Esophagus squamous epithelium (tissue), 5 donors: ENCODE results near the gene CCDC28A. TPM values are rescaled to one million over a fixed set of nuclear protein-coding genes. Genes with fewer than 3 reads are reported as not detected.

Source experiments
- DNase-seq: peaks from one replicate; lab custom pipeline; 2025; lab: John Stamatoyannopoulos, UW
- H3K27ac ChIP-seq, 4 donors: fragments of 200-600 bp; sonication (generic); one replicate each; pipeline ENCODE4 v1.5.1; 2016 to 2019; ENCODE audit warnings: mild to moderate bottlenecking in 1 of 4
- H3K27me3 ChIP-seq, 4 donors: fragments of 200-600 bp; sonication (generic); 1 replicate in 3 of 4; 2 replicates in 1 of 4; pipeline versions ENCODE4 v1.5.1 to v1.6.0; 2017 to 2021; ENCODE audit warnings: antibody characterized with exemption in 1 of 4
- H3K36me3 ChIP-seq, 3 donors: fragments of 200-600 bp; sonication (generic); one replicate each; pipeline ENCODE4 v1.5.1; 2016 to 2019
- H3K4me1 ChIP-seq, 3 donors: fragments of 200-600 bp; sonication (generic); one replicate each; pipeline ENCODE4 v1.5.1; 2017 to 2019
- H3K4me3 ChIP-seq, 4 donors: fragments of 200-600 bp; sonication (generic); 1 replicate in 3 of 4; 2 replicates in 1 of 4; pipeline ENCODE4 v1.5.1; 2016 to 2019; ENCODE audit warnings: mild to moderate bottlenecking in 2 of 4, moderate library complexity in 1 of 4
- H3K9me3 ChIP-seq, 3 donors: fragments of 200-600 bp; sonication (generic); one replicate each; pipeline ENCODE4 v1.5.1; 2016 to 2019
- POLR2A ChIP-seq, 4 donors: fragments of 450-650 bp; IDR thresholded peaks; one replicate each; pipeline ENCODE4 v1.6.1; 2017; ENCODE audit warnings: antibody characterized with exemption in 4 of 4, mild to moderate bottlenecking in 4 of 4, moderate library complexity in 3 of 4
- WGBS, 2 donors: methylation state at CpG; one replicate each; pipeline ENCODE4 v1.1.5; 2018; 5-methylcytosine and 5-hydroxymethylcytosine counted together
- intact Hi-C: fragments of 100-400 bp; cut with DNase I; formaldehyde crosslinking; loops from one replicate; pipeline ENCODE4 v1.15.0; 2022
- total RNA-seq, 4 donors: library from RNA; depleted of rRNA; stranded (reverse); fragments of >200 nt; gene quantifications; one replicate each; pipeline ENCODE4 v1.1.0, GENCODE V29; 2016
- TF ChIP-seq, protein P1 (sequence below), 6 experiments: fragments of 450-650 bp in 4 of 6; fragments of 200-600 bp in 2 of 6; sonication (generic) in 2 of 6; IDR thresholded peaks; one replicate each; pipeline ENCODE4 v1.5.1; 2016 to 2019; ENCODE audit warnings: antibody characterized with exemption in 6 of 6, mild to moderate bottlenecking in 4 of 6, moderate library complexity in 4 of 6
- donor health status: DM: yes; HTN: yes; CAD: no.

CCDC28A gene
- total RNA-seq, 4 donors from 2014 or later, result 3.9 to 18.9 (median 9.5) TPM

DNA sequence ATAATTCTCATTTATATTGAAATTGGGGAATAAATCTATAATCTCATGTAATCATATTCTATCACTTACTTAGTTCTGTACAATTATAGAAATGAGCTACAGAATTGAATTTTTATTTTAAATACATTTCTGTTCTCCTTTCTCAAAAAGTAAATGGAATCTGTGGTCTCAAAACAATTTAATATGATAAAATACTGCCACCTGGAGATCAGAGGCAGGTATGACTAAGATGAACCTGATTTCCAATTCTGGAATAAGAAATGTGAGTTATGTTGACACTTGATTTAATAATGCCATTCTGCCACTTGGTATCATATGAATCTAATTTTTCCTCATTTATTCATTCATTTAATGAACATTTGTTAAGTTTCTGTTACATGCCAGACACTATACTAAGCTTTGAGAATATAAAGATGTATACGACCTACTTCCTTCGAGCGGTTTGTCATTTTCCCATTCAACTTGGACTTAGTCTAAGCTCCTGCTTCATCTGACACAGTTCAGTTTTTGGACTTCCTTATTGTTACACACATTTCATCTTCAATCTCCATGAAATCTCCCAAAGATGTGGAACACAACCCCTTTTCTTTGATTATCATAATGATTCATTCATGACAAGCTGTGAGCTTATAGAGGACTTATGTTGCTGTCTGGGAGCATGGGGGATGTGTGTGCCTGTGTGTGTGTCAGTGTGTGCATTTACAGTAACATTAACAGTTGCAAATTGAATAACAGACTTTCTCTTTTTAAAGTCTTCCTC is 7.5 kb upstream of the CCDC28A start:
- H3K27me3 ChIP-seq, result no peaks in the 10 kb centered on the region
- no peak overlapping the region for H3K4me3 ChIP-seq
- TF ChIP-seq, protein P1, sequence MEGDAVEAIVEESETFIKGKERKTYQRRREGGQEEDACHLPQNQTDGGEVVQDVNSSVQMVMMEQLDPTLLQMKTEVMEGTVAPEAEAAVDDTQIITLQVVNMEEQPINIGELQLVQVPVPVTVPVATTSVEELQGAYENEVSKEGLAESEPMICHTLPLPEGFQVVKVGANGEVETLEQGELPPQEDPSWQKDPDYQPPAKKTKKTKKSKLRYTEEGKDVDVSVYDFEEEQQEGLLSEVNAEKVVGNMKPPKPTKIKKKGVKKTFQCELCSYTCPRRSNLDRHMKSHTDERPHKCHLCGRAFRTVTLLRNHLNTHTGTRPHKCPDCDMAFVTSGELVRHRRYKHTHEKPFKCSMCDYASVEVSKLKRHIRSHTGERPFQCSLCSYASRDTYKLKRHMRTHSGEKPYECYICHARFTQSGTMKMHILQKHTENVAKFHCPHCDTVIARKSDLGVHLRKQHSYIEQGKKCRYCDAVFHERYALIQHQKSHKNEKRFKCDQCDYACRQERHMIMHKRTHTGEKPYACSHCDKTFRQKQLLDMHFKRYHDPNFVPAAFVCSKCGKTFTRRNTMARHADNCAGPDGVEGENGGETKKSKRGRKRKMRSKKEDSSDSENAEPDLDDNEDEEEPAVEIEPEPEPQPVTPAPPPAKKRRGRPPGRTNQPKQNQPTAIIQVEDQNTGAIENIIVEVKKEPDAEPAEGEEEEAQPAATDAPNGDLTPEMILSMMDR (IDR thresholded peaks at IDR 0.05), result peak; percentile 27 to 83 (median 64)
- no peak for TF ChIP-seq POLR2A (IDR thresholded peaks at IDR 0.05)
- WGBS, 2 donors, result 88 to 89% methylated on average over 3 of the region's 3 CpGs
- H3K36me3 ChIP-seq, result no peaks in the 10 kb centered on the region
- H3K4me1 ChIP-seq, result no peaks in the 10 kb centered on the region
- no peak overlapping the region for H3K27ac ChIP-seq
- intact Hi-C loops, result loop anchor here (5.0 to 10.0 kb wide), 3 partner anchors 71 to 651 kb away; no protein-coding TSS in a partner anchor
- DNase-seq, result no peak
- H3K9me3 ChIP-seq, result no peaks in the 10 kb centered on the region

- H3K27me3 ChIP-seq, result no peaks in the 10 kb centered on the region
- DNase-seq, result no peak
- no peaks in the 10 kb centered on the region for H3K9me3 ChIP-seq
- 47 to 75% methylated on average over 6 of the region's 6 CpGs for WGBS, 2 donors
- H3K4me1 ChIP-seq, result peaks cover 6 to 13% (median 7%) of the 10 kb centered on the region in 3 donors
- H3K4me3 ChIP-seq, result no peak overlapping the region
- H3K27ac ChIP-seq, result no peak overlapping the region
- H3K36me3 ChIP-seq, result no peaks in the 10 kb centered on the region
- intact Hi-C loops, result loop anchor here (5.0 to 10.0 kb wide), 3 partner anchors 74 to 654 kb away; no protein-coding TSS in a partner anchor
- TF ChIP-seq, protein P1 (IDR thresholded peaks at IDR 0.05), result no peak
- TF ChIP-seq POLR2A (IDR thresholded peaks at IDR 0.05), result no peak
Measured at GRCh38 chr6:138769102-138769676, 4.4 kb upstream of the CCDC28A start.

DNA sequence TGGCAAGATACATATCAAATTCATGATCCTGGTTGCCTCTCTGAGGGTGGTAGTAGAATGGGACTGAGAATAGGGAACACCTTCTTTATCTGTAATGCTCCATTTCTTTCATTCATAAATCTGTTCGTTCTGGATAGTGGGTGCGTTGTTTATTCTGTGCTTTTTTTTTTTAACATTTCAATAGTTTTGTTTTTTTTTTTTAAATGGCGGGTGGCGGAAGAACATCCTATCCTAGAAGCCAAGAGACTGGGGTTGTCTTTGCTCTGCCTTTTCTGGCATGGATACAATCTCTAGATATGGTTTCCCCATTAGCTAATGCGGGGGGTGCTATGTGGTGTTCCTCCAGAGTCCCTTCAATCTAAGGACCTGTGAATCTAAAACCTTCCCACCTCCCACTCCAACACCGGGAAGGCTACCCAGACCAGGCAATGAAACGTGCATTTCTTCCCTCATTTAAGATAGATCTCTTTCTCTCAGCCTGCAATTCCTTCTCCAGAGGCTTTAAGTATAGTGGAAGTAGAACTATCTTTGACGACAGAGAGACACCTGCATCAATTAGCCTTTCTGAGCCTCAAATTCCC is 883 bp upstream of the CCDC28A start:
- intact Hi-C loops, result no loop called here
- no peaks in the 10 kb centered on the region for H3K27me3 ChIP-seq
- no peak for DNase-seq
- H3K4me1 ChIP-seq, result peaks cover 12 to 28% (median 13%) of the 10 kb centered on the region in 3 donors
- H3K4me3 ChIP-seq, result peak overlapping the region; percentile 67 to 97 (median 84)
- WGBS, 2 donors, result 13 to 15% methylated on average over 8 of the region's 8 CpGs
- H3K36me3 ChIP-seq, result peaks cover 0 to 20% (median 0%) of the 10 kb centered on the region in 3 donors
- no peak for TF ChIP-seq POLR2A (IDR thresholded peaks at IDR 0.05)
- TF ChIP-seq, protein P1 (IDR thresholded peaks at IDR 0.05), result no peak
- no peaks in the 10 kb centered on the region for H3K9me3 ChIP-seq
- peak overlapping the region; percentile 91 to 98 (median 96) for H3K27ac ChIP-seq

DNA sequence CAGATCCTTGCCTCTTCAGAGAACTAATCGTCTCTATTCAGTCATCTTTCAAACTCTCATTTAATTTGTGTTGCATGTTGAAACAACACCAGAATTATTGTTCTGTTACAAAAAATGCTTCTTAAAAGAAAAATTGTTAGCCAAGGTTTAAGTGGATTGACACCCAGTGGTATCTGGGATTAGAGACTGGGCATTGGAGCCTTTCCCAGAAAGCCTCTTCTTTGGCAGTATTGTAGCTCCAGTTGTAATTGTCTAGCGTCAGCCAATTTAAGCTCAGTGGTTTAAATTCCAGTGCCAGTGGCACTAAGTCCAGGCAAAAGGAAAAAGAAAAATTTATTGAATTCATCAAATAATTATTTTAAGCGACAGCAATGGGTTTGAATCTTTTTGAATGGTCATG is 801 bp downstream of the CCDC28A start:
- DNase-seq, result no peak

More for the DNA sequence above, 801 bp downstream of the CCDC28A start:
- no peaks in the 10 kb centered on the region for H3K27me3 ChIP-seq
- H3K9me3 ChIP-seq, result no peaks in the 10 kb centered on the region
- WGBS, 2 donors, result 14 to 16% methylated on average over 3 of the region's 3 CpGs
- peaks cover 0 to 37% (median 0%) of the 10 kb centered on the region in 3 donors for H3K36me3 ChIP-seq
- peak overlapping the region; percentile 91 to 98 (median 96) for H3K27ac ChIP-seq
- H3K4me1 ChIP-seq, result peaks cover 12 to 28% (median 13%) of the 10 kb centered on the region in 3 donors
- intact Hi-C loops, result no loop called here
- H3K4me3 ChIP-seq, result peak overlapping the region; percentile 67 to 97 (median 84)
- TF ChIP-seq, protein P1 (IDR thresholded peaks at IDR 0.05), result no peak
- TF ChIP-seq POLR2A (IDR thresholded peaks at IDR 0.05), result no peak
